K562 (cell line): ENCODE data around the gene TUBB4B. TPM values are rescaled to one million over a fixed set of nuclear protein-coding genes. Genes with fewer than 3 reads are reported as not detected.

Experiments used
- ATAC-seq: fragments of 200-7000 bp; cut with Tn5 transposase; 3 replicates; pipeline ENCODE4 v1.9.1; 2020; ENCODE audit warnings: moderate library complexity
- BruUV-seq: library from RNA; stranded (reverse); fragments of 400-500 nt; replicated peaks from 2 replicates; lab custom pipeline; 2021; lab: Mats Ljungman, UMichigan
- CTCF ChIA-PET: fragments of 300-600 bp; formaldehyde crosslinking; extraction: SDS; loops from one replicate; lab custom pipeline; 2021; ENCODE audit warnings: low intra/inter-chr PET ratio; lab: Yijun Ruan, JAX
- POLR2A ChIA-PET: fragments of 300-600, 350-650 bp; sonication (Branson Sonifier 250); formaldehyde crosslinking; extraction: SDS; loops from one replicate; lab custom pipeline; 2021; ENCODE audit warnings: antibody characterized with exemption, inconsistent platforms; lab: Yijun Ruan, JAX
- DNase-seq, 4 experiments: peaks; one replicate each; pipeline versions ENCODE4 v3.0.0 to v3.0.0-alpha.2; 2011 to 2018; ENCODE audit warnings: low spot score in 3 of 4, mixed read lengths in 3 of 4; ENCODE audit errors: extremely low read depth in 1 of 4
- FAIRE-seq: peaks from 2 replicates; lab custom pipeline; 2011; peaks lifted over from hg19 to GRCh38; lab: Jason Lieb, UNC
- H2AFZ ChIP-seq: 2 replicates; pipeline ENCODE4 v1.6.0; 2011; ENCODE audit warnings: low read depth, low read length, control low read depth, inconsistent platforms
- H3K27ac ChIP-seq: fragments of 200-600 bp; 3 replicates; pipeline ENCODE4 v1.8.0; 2011; ENCODE audit warnings: low read depth, mild to moderate bottlenecking, control low read depth, inconsistent platforms, low read length, moderate library complexity, mixed read lengths; ENCODE audit errors: extremely low read depth
- H3K27me3 ChIP-seq, 2 experiments: fragments of 300-600 bp in 1 of 2; 2 replicates in 1 of 2; 3 replicates in 1 of 2; pipeline versions ENCODE4 v1.6.0 to v1.8.0; 2011; ENCODE audit warnings: inconsistent platforms in 2 of 2, low read length in 2 of 2, mild to moderate bottlenecking in 1 of 2, mixed read lengths in 1 of 2, moderate library complexity in 1 of 2; ENCODE audit not compliant: control insufficient read depth in 2 of 2, insufficient read depth in 2 of 2
- H3K36me3 ChIP-seq: fragments of 300-600 bp; 3 replicates; pipeline ENCODE4 v1.8.0; 2011; ENCODE audit warnings: mild to moderate bottlenecking, low read length, inconsistent platforms; ENCODE audit not compliant: control insufficient read depth, insufficient read depth
- H3K4me1 ChIP-seq, 2 experiments: fragments of 200-600 bp in 1 of 2; replicated peaks in 1 of 2; 2 replicates in 1 of 2; 3 replicates in 1 of 2; pipeline versions ENCODE4 v1.5.1 to v1.8.0; 2011; ENCODE audit warnings: inconsistent platforms in 2 of 2, low read length in 2 of 2, mild to moderate bottlenecking in 1 of 2, mixed read lengths in 1 of 2, moderate library complexity in 1 of 2; ENCODE audit not compliant: control insufficient read depth in 2 of 2, insufficient read depth in 2 of 2
- H3K4me2 ChIP-seq: 2 replicates; pipeline ENCODE4 v1.6.1; 2011; ENCODE audit warnings: low read length, control low read depth, inconsistent platforms, mixed read lengths; ENCODE audit not compliant: insufficient read depth
- H3K4me3 ChIP-seq: fragments of 200-600 bp; sonication (generic), shearing (Covaris generic); 2 replicates; pipeline ENCODE4 v1.5.1; 2016; ENCODE audit warnings: control low read depth, inconsistent platforms
- H3K79me2 ChIP-seq: fragments of 200-600 bp; 3 replicates; pipeline ENCODE4 v1.8.0; 2011; ENCODE audit warnings: low read length, inconsistent platforms; ENCODE audit not compliant: control insufficient read depth, insufficient read depth
- H3K9ac ChIP-seq, 2 experiments: 2 replicates each; pipeline versions ENCODE4 v1.6.0 to v1.6.1; 2011; ENCODE audit warnings: low read depth in 2 of 2, low read length in 2 of 2, control low read depth in 1 of 2, inconsistent platforms in 1 of 2, mild to moderate bottlenecking in 1 of 2, mixed read lengths in 1 of 2; ENCODE audit not compliant: insufficient read depth in 1 of 2
- H3K9me1 ChIP-seq: one replicate; pipeline ENCODE4 v1.6.0; 2011; ENCODE audit warnings: inconsistent platforms, mild to moderate bottlenecking, low read length, moderate library complexity; ENCODE audit not compliant: control insufficient read depth, insufficient read depth
- H3K9me3 ChIP-seq: replicated peaks from 2 replicates; pipeline ENCODE4 v1.5.1; 2011; ENCODE audit warnings: low read depth, low read length, inconsistent platforms; ENCODE audit not compliant: control insufficient read depth, insufficient read depth
- H4K20me1 ChIP-seq: replicated peaks from 2 replicates; pipeline ENCODE4 v1.6.1; 2011; ENCODE audit warnings: low read length, inconsistent platforms, mixed read lengths; ENCODE audit not compliant: control insufficient read depth, insufficient read depth
- FOXK1 ChIP-seq: sonication (generic); formaldehyde crosslinking; IDR thresholded peaks from 2 replicates; pipeline ENCODE4 v1.8.0; 2022; ENCODE audit warnings: missing genetic modification reagents, mild to moderate bottlenecking, borderline replicate concordance
- SAFB ChIP-seq: fragments of 200-400 bp; formaldehyde crosslinking; IDR thresholded peaks from 2 replicates; pipeline ENCODE4 v1.6.1; 2017; ENCODE audit warnings: low read depth, low read length, borderline replicate concordance
- WGBS: fragments of 100-300 bp; shearing (Covaris generic); methylation state at CpG from one replicate; pipeline ENCODE4 v1.1.6; 2016; ENCODE audit warnings: low coverage, mixed read lengths; ENCODE audit not compliant: insufficient coverage; ENCODE audit errors: missing lambda C conversion rate; 5-methylcytosine and 5-hydroxymethylcytosine counted together
- in situ Hi-C: fragments of 300-500 bp; cut with MboI; formaldehyde crosslinking; loops from 4 replicates; pipeline ENCODE4 v1.15.0; 2018; ENCODE audit warnings: inconsistent platforms, mixed read lengths
- intact Hi-C: fragments of 100-400 bp; cut with micrococcal nuclease; formaldehyde crosslinking; loops from 2 replicates; pipeline ENCODE4 v1.14.2; 2022
- polyA plus RNA-seq, 8 experiments: library from polyadenylated mRNA; depleted of rRNA in 4 of 8; stranded (reverse) in 5 of 8; unstranded in 3 of 8; fragments of >200 nt; fragmentation: Nextera tagmentation in 2 of 8; fragmentation: Illumina TruSeq in 1 of 8; extraction: Ambion mirVana in 2 of 8; extraction: Trizol in 1 of 8; gene quantifications; 2 replicates each; pipeline versions ENCODE4 v1.2.1 to v1.2.3, GENCODE V29; 2011 to 2014; ENCODE audit warnings: inconsistent platforms in 1 of 8, missing spikeins in 1 of 8
- total RNA-seq, 7 experiments: library from RNA; depleted of rRNA in 6 of 7; stranded (reverse); fragments of >200 nt in 6 of 7; fragmentation: Illumina TruSeq in 2 of 7; extraction: Trizol in 2 of 7; gene quantifications; 2 replicates each; pipeline versions ENCODE4 v1.2.1 to v1.2.3, GENCODE V29; 2011 to 2021; ENCODE audit warnings: low replicate concordance in 1 of 7
- TF ChIP-seq, protein P1 (sequence below): sonication (generic); formaldehyde crosslinking; IDR thresholded peaks from 2 replicates; pipeline ENCODE4 v1.8.1; 2023; ENCODE audit warnings: mild to moderate bottlenecking, missing genetic modification reagents

The TUBB4B gene
- total and polyA plus RNA-seq, 9 of the 15 experiments (the other 6 are each of a cell fraction or from before 2014, with no cell fraction given) = 24.1 to 443 (median 268) TPM

DNA sequence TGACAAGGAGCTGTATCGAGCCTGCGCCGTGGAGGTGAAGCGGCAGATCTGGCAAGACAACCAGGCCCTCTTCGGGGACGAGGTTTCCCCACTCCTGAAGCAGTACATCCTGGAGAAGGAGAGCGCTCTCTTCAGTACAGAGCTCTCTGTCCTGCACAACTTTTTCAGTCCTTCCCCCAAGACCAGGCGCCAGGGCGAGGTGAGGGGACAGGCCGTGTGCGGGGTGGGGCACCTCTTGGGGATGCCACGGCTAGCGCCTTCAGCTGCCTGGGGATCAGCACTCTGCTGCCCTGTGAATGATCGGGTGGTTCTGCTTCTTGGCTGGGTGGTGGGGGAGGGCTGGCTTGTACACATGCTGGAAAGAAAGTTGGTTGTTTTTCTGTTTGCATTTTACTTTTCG, 15.8 kb downstream of the TUBB4B start:
- Histone ChIP-seq H3K9me3 (no peaks in the 10 kb centered on the region), H3K27me3 (no peaks in the 10 kb centered on the region), H3K27ac (no peak overlapping the region), H3K36me3 (peaks cover 34% of the 10 kb centered on the region), H3K4me3 (no peak overlapping the region), H4K20me1 (no peaks in the 10 kb centered on the region; the same call in 1 of the 2 replicates), H2AFZ (no peak overlapping the region), H3K9ac (peak overlapping the region in 1 of 2 experiments; percentile 95; a peak in 2 of 4 replicates), H3K79me2 (peaks cover 39% of the 10 kb centered on the region), H3K4me1 (peaks cover 13 to 51% of the 10 kb centered on the region in 2 experiments), H3K9me1 (no peaks in the 10 kb centered on the region), H3K4me2 (0 out of 2 replicates have a peak overlapping the region, but pooled peaks have one; percentile 97)
- DNase-seq (no peak), FAIRE-seq (no peak), ATAC-seq (no peak)
- TF ChIP-seq FOXK1 (CRISPR knock-in tag) (no peak), SAFB (no peak)
- TF ChIP-seq, protein P1, sequence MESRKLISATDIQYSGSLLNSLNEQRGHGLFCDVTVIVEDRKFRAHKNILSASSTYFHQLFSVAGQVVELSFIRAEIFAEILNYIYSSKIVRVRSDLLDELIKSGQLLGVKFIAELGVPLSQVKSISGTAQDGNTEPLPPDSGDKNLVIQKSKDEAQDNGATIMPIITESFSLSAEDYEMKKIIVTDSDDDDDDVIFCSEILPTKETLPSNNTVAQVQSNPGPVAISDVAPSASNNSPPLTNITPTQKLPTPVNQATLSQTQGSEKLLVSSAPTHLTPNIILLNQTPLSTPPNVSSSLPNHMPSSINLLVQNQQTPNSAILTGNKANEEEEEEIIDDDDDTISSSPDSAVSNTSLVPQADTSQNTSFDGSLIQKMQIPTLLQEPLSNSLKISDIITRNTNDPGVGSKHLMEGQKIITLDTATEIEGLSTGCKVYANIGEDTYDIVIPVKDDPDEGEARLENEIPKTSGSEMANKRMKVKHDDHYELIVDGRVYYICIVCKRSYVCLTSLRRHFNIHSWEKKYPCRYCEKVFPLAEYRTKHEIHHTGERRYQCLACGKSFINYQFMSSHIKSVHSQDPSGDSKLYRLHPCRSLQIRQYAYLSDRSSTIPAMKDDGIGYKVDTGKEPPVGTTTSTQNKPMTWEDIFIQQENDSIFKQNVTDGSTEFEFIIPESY (CRISPR knock-in tag) = peak; percentile 27; the same call in 1 of the 2 replicates
- 97% methylated on average over 11 of the region's 15 CpGs for WGBS
- in situ Hi-C loops (no loop called here), intact Hi-C loops (no loop called here)
- ChIA-PET POLR2A (interaction anchor here (0.7 to 8.3 kb wide), 3 partner anchors 10 to 16 kb away, joined by 3 to 221 read pairs (median 4); partner anchors contain the start of gene TUBB4B), CTCF (no interaction called here)
- no TSS peak for BruUV-seq
